Activated CD8-positive, alpha-beta T cell treated with anti-CD3 and anti-CD28 coated beads, Interleukin-2, amount 10 ng/mL, durations not matched to agents 7 days and 5 days (primary cell): ENCODE data around the gene TACR2. TPM values are rescaled to one million over a fixed set of nuclear protein-coding genes. Genes with fewer than 3 reads are reported as not detected.

Source experiments
- ATAC-seq: fragments of 150-1000 bp; cut with Tn5 transposase; one replicate; pipeline ENCODE4 v1.10.0; 2021; ENCODE audit warnings: moderate library complexity
- CTCF ChIA-PET: fragments of 350-600 bp; sonication (Branson Sonifier 250); formaldehyde crosslinking; loops from one replicate; lab custom pipeline; 2021; ENCODE audit warnings: antibody characterized with exemption; lab: Charles Lee
- POLR2A ChIA-PET: fragments of 350-600 bp; sonication (Branson Sonifier 250); formaldehyde crosslinking; loops from one replicate; lab custom pipeline; 2021; ENCODE audit warnings: antibody characterized with exemption; lab: Charles Lee
- DNase-seq: peaks from one replicate; pipeline ENCODE4 v3.0.0-alpha.2; 2020
- H3K27ac Mint-ChIP-seq: one replicate; pipeline ENCODE4 v1.8.0; 2021; ENCODE audit warnings: mild to moderate bottlenecking, mixed read lengths
- H3K27me3 Mint-ChIP-seq: one replicate; pipeline ENCODE4 v1.8.0; 2021; ENCODE audit warnings: low read depth, mixed read lengths
- H3K36me3 Mint-ChIP-seq: one replicate; pipeline ENCODE4 v1.8.0; 2021; ENCODE audit warnings: low read depth, mixed read lengths
- H3K4me1 Mint-ChIP-seq: one replicate; pipeline ENCODE4 v1.8.0; 2021; ENCODE audit warnings: low read depth, mixed read lengths
- H3K4me3 Mint-ChIP-seq: one replicate; pipeline ENCODE4 v1.8.0; 2021; ENCODE audit warnings: mild to moderate bottlenecking, mixed read lengths
- H3K9me3 Mint-ChIP-seq: one replicate; pipeline ENCODE4 v1.8.0; 2022; ENCODE audit warnings: mixed read lengths; ENCODE audit not compliant: insufficient read depth
- total RNA-seq, 2 experiments: library from RNA; stranded (reverse); gene quantifications; one replicate each; pipeline ENCODE4 v1.2.3, GENCODE V29; 2021

The TACR2 gene
- total RNA-seq, 2 experiments from 2014 or later: not detected

DNA sequence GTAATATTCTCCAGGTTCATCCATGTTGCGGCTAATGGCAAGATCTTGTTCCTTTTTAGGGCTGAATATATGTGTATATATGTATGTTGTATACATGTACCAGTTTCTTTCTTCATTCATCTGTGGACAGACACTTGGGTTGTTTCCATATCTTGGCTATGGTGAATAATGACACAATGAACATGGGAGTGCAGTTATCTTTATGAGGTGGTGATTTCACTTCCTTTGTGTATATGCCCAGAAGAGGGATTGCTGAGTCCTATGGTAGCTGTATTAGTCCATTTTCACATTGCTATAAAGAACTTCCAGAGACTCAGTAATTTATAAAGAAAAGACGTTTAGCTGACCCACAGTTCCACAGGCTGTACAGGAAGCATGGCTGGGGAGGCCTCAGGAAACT lies 17.5 kb upstream of the TACR2 start:
- ChIA-PET CTCF (interaction anchor here (1.2 to 1.6 kb wide), 2 partner anchors 26 to 73 kb away, joined by 3 read pairs; no protein-coding TSS in a partner anchor), POLR2A (interaction anchor here (0.9 kb wide), 1 partner anchor 71 kb away, joined by 3 read pairs; no protein-coding TSS in a partner anchor)
- no peaks in the 10 kb centered on the region for H3K9me3 Mint-ChIP-seq
- ATAC-seq: no peak
- no peaks in the 10 kb centered on the region for H3K4me1 Mint-ChIP-seq
- H3K27me3 Mint-ChIP-seq: peaks cover 25% of the 10 kb centered on the region
- H3K27ac Mint-ChIP-seq: no peak overlapping the region
- DNase-seq: no peak
- H3K4me3 Mint-ChIP-seq: no peak overlapping the region
- no peaks in the 10 kb centered on the region for H3K36me3 Mint-ChIP-seq

DNA sequence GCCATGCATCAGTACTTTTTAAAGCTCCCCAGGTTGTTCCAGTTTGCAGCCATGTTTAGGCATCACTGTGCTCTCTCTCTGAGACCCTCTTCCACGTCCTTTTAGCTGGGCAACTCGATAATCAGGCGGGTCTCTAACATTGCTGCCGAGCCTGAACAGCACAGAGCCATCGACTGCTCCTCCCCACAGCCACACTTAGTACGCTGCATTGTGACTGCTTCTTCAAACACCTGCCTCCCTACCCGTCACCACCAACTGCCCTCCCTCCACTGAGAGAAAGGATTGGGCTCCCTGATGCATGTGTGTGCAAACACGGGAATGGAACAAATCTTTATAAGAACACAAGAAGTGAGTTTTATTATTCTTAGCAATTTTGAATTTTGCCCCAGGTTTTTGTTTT lies 11.4 kb upstream of the TACR2 start:
- H3K27ac Mint-ChIP-seq: no peak overlapping the region
- ChIA-PET POLR2A (no interaction called here), CTCF (interaction anchor here (1.0 to 2.1 kb wide), 5 partner anchors 11 to 87 kb away, joined by 3 to 7 read pairs (median 4); partner anchors contain the start of gene TACR2)
- H3K36me3 Mint-ChIP-seq: no peaks in the 10 kb centered on the region
- H3K27me3 Mint-ChIP-seq: peaks cover 10% of the 10 kb centered on the region
- peaks cover 49% of the 10 kb centered on the region for H3K4me1 Mint-ChIP-seq
- ATAC-seq: no peak
- no peak overlapping the region for H3K4me3 Mint-ChIP-seq
- no peak for DNase-seq
- no peaks in the 10 kb centered on the region for H3K9me3 Mint-ChIP-seq

DNA sequence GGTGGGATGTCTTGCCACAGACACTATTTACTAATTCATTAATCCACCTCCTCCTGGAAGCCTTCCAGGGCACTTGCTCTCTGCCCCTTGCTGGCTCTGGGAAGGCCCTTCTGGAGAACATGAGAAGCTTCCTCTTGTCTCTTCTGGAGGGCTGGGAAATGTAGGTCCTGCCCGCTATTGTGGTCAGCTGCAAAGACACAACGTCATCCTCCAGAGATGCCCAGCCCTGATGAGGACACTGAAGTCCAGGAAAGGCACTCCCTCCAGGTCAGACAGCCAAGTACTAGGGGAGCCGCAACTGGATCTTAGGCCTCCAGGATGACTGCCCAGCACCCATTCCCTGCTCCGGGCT lies 9.6 kb upstream of the TACR2 start:
- Mint-ChIP-seq H3K9me3 (no peaks in the 10 kb centered on the region), H3K4me3 (no peak overlapping the region), H3K4me1 (peaks cover 56% of the 10 kb centered on the region), H3K27me3 (peaks cover 5% of the 10 kb centered on the region), H3K27ac (no peak overlapping the region), H3K36me3 (no peaks in the 10 kb centered on the region)
- DNase-seq: no peak
- ChIA-PET POLR2A (interaction anchor here (1.2 kb wide), 1 partner anchor 526 kb away, joined by 3 read pairs; no protein-coding TSS in a partner anchor), CTCF (interaction anchor here (1.2 to 5.2 kb wide), 2 partner anchors 44 to 81 kb away, joined by 4 to 29 read pairs; no protein-coding TSS in a partner anchor)
- ATAC-seq: no peak

DNA sequence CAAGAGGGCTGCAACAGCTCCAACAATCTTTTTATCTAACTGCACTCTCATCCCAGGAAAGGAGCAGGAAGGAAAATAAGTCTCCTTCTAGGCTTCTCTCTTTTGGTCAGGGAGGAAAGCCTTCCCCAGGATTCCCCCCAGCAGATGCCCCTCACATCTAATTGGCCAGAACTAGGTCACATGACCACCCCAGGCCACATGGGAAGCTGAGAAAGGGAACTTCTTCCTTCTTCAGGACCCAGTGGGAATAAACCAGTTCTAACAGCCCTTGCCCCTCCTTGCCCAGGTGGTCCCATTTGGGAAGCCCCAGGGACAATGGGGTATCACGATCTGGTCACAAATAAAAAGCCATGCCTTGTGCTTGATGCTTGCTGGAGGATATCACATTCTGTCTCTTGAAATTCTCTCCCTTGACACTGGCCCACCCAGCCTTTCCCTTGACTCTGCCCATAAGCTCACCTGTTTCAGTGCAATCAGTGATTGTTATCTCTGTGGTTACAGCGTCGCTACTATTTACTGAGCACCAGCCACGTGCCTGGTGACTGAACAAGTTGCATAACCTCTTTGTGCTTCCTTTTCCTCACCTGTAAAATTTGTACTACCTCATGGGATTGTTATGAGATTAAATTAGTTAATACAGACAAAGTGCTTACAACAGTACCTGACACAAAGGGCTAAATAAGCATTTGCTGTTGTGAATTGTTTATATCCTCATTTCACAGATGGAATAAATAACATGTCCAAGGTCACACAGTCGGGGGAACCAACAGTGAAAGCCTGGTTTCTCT lies 9.0 kb upstream of the TACR2 start:
- peaks cover 56% of the 10 kb centered on the region for H3K4me1 Mint-ChIP-seq
- ATAC-seq (peak; percentile 69), DNase-seq (peak; percentile 52)
- ChIA-PET POLR2A (interaction anchor here (1.2 kb wide), 1 partner anchor 525 kb away, joined by 3 read pairs; no protein-coding TSS in a partner anchor), CTCF (interaction anchor here (0.7 to 5.2 kb wide), 7 partner anchors 8 to 89 kb away, joined by 3 to 29 read pairs (median 4); partner anchors contain the start of gene TACR2)
- H3K9me3 Mint-ChIP-seq: no peaks in the 10 kb centered on the region
- H3K27me3 Mint-ChIP-seq: peaks cover 5% of the 10 kb centered on the region
- H3K27ac Mint-ChIP-seq: peak overlapping the region; percentile 79
- no peaks in the 10 kb centered on the region for H3K36me3 Mint-ChIP-seq
- H3K4me3 Mint-ChIP-seq: no peak overlapping the region

DNA sequence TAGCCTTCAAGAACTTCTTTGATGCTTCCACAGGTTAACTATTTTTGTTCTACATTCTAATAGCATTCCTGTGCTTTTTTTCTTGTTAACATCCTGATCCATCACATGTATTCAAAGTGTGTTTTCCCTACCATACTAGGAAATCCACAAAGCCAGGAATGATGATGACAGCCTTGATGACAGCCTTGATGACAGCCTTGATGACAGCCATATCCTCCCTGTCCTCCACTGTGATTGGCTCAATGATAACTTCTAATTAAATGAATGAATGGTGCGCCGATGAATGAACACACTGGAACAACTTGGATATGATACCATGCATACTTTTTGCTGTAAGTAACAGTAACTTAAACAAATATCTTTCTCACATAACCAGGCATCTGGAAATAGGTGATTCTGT lies 8.3 kb upstream of the TACR2 start:
- POLR2A ChIA-PET: interaction anchor here (1.2 kb wide), 1 partner anchor 525 kb away, joined by 3 read pairs; no protein-coding TSS in a partner anchor
- Mint-ChIP-seq H3K4me3 (no peak overlapping the region), H3K36me3 (no peaks in the 10 kb centered on the region), H3K9me3 (no peaks in the 10 kb centered on the region), H3K27ac (no peak overlapping the region), H3K4me1 (peaks cover 56% of the 10 kb centered on the region), H3K27me3 (peaks cover 5% of the 10 kb centered on the region)
- DNase-seq (no peak), ATAC-seq (no peak)
- CTCF ChIA-PET: interaction anchor here (0.7 to 5.2 kb wide), 8 partner anchors 8 to 90 kb away, joined by 3 to 29 read pairs (median 6); partner anchors contain the start of gene TACR2

DNA sequence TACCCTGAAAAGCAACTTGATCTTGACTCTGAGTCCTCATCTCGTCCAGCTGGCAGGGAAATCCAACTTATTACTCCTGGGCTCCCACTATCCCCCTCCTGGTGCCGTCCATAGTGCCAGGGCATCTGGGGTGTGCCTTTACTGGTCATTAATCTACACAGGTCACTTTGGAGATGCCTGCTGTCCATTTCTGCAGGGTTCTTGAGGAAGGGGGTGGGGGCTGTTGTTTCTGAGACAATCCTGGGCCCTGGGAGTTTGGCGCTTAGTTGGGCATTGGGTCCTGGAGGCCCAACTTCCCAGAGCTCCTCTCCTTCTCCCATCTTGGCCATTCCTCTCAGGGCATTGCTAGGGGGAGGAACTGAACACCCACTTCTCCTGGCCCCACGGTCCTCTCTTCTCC lies 6.0 kb upstream of the TACR2 start:
- H3K4me1 Mint-ChIP-seq: peaks cover 46% of the 10 kb centered on the region
- H3K36me3 Mint-ChIP-seq: no peaks in the 10 kb centered on the region
- DNase-seq: no peak
- peaks cover 2% of the 10 kb centered on the region for H3K27me3 Mint-ChIP-seq
- ATAC-seq: no peak
- ChIA-PET POLR2A (no interaction called here), CTCF (interaction anchor here (1.0 to 5.2 kb wide), 3 partner anchors 30 to 93 kb away, joined by 5 to 29 read pairs (median 5); no protein-coding TSS in a partner anchor)
- no peaks in the 10 kb centered on the region for H3K9me3 Mint-ChIP-seq
- H3K4me3 Mint-ChIP-seq: no peak overlapping the region
- H3K27ac Mint-ChIP-seq: no peak overlapping the region

DNA sequence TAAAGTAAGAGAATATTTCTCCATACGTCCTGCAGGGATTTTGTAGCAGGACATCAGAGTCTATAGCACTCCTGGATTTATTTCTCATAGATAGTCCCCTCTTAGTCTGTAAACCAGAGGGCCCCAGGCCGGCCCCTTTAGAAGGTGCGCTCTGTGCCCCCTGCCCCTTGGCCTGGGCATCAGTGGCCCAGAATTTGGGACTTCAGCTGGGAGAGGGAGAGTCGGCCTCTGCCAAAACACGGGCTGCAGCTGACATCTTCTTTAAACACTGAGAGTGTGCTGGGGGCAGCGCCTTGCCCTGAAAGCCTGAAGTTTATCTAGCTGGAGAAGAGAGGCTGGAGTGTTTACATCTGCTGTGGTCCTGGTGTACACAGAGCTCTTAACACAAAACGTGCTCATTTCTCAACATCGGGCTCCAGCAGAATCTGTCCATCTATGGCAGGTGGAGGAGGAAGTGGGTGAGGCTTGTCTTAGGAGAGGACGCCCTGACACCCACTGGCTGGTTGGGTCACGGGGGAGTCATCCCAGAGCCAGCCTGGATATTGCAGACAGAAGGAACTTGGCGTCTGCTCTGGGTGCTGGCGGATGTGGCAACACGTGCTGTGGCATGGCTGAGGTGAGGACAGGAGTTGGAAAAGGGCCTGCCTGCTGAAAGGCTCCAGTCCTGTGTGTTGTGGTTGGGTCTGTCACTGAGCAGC lies 5.0 kb upstream of the TACR2 start:
- DNase-seq (no peak), ATAC-seq (no peak)
- Mint-ChIP-seq H3K27ac (no peak overlapping the region), H3K36me3 (no peaks in the 10 kb centered on the region), H3K9me3 (no peaks in the 10 kb centered on the region), H3K4me1 (peaks cover 37% of the 10 kb centered on the region), H3K4me3 (no peak overlapping the region), H3K27me3 (no peaks in the 10 kb centered on the region)
- CTCF ChIA-PET: interaction anchor here (0.8 to 1.0 kb wide), 2 partner anchors 94 to 225 kb away, joined by 3 to 5 read pairs; no protein-coding TSS in a partner anchor
- POLR2A ChIA-PET: no interaction called here

DNA sequence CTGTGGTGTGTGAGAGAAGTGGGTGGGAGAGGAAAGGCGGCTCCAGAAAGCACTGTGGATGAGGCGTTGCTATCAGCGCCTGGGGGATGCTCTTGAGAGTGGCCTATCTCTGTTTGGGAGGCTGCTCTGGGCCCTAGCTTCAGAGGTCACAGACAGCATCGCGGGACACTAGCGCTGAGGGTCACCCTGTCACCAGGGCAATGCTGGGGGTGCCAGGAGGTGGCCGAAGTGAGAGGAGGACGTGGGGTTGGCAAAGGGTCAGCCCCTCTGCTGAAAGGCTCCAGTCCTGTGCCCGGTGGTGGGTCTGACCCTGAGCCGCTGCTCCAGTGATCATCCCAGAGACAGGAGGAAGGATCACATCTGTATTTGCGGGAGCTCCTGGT lies 3.0 kb upstream of the TACR2 start:
- no peaks in the 10 kb centered on the region for H3K36me3 Mint-ChIP-seq
- DNase-seq: no peak
- no peak for ATAC-seq
- peaks cover 17% of the 10 kb centered on the region for H3K4me1 Mint-ChIP-seq
- H3K9me3 Mint-ChIP-seq: no peaks in the 10 kb centered on the region
- CTCF ChIA-PET: interaction anchor here (0.9 kb wide), 1 partner anchor 88 kb away, joined by 3 read pairs; no protein-coding TSS in a partner anchor
- POLR2A ChIA-PET: no interaction called here
- H3K27ac Mint-ChIP-seq: no peak overlapping the region
- no peaks in the 10 kb centered on the region for H3K27me3 Mint-ChIP-seq
- no peak overlapping the region for H3K4me3 Mint-ChIP-seq

DNA sequence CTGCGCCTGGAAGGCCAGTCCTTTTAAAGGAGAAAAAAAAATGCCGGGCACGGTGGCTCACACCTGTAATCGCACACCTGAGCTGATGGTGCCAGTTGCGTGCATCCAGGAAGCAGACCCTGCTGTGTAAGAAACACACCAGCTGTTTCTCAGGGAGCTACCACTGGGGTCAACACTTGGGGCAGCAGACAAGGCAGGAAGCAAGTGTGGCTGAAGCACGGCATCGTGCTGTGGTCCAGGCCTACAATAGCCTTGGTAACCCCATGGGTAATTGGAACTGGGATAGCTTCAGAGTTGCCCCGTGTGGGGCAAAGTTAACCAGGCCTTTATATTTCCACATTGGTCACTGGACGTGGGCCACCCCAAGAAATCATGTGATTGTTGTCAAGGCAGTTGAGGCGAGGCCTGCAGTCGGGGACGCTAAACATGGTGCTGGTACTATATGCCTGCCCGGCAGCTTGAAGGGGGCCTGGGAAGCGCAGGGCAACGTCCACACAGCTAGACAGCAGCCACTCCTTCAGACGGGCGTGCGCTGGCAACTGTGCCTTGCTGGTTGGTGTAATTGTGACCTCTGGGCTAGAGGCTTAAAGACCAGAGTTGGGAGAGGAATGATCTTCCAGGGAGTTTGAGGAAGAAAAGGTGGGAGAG lies 2.5 kb upstream of the TACR2 start:
- no peak overlapping the region for H3K27ac Mint-ChIP-seq
- DNase-seq: no peak
- CTCF ChIA-PET: interaction anchor here (0.9 to 2.8 kb wide), 2 partner anchors 11 to 88 kb away, joined by 3 to 11 read pairs; no protein-coding TSS in a partner anchor
- no peak for ATAC-seq
- no peak overlapping the region for H3K4me3 Mint-ChIP-seq
- no peaks in the 10 kb centered on the region for H3K36me3 Mint-ChIP-seq
- H3K4me1 Mint-ChIP-seq: peaks cover 15% of the 10 kb centered on the region
- no peaks in the 10 kb centered on the region for H3K27me3 Mint-ChIP-seq
- POLR2A ChIA-PET: no interaction called here
- no peaks in the 10 kb centered on the region for H3K9me3 Mint-ChIP-seq

DNA sequence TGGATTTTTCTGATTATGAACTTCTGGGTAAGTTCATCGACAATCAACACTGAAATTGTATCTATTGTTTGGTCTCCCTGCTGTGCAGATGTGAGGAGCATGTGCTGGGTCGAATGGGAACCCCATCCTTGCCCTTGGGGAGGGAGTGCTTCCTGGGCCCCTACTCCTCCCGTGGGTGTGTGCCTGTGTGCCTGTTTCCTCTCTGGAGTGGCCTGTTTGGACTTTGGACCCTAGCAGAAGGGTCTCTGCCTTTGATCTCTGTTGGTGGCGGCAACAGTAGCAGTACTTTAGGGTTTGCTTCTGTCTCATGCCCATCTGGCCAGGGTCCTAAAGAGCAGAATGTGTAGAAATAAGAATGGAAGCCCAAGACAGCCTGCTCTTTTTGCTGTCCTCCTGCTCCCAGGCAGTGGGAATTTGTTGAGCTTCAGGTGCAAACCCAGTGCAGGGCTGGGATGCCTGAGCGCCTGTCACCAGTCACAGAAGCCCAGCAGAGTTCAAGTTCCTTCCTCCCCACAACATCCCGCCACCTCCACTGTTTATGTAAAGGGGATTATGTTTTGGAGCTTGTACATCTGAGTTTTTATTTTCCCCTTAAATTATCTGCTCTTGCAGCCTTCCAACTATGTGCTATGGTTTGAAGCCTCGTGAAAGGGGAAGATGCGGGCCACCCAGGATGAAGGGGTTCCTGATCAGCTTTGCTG lies 1.5 kb upstream of the TACR2 start:
- ChIA-PET POLR2A (no interaction called here), CTCF (interaction anchor here (1.1 to 2.8 kb wide), 3 partner anchors 7 to 45 kb away, joined by 3 to 11 read pairs (median 3); no protein-coding TSS in a partner anchor)
- ATAC-seq (no peak), DNase-seq (no peak)
- no peak overlapping the region for H3K27ac Mint-ChIP-seq
- no peaks in the 10 kb centered on the region for H3K36me3 Mint-ChIP-seq
- no peaks in the 10 kb centered on the region for H3K27me3 Mint-ChIP-seq
- no peak overlapping the region for H3K4me3 Mint-ChIP-seq
- H3K9me3 Mint-ChIP-seq: no peaks in the 10 kb centered on the region
- peaks cover 7% of the 10 kb centered on the region for H3K4me1 Mint-ChIP-seq

DNA sequence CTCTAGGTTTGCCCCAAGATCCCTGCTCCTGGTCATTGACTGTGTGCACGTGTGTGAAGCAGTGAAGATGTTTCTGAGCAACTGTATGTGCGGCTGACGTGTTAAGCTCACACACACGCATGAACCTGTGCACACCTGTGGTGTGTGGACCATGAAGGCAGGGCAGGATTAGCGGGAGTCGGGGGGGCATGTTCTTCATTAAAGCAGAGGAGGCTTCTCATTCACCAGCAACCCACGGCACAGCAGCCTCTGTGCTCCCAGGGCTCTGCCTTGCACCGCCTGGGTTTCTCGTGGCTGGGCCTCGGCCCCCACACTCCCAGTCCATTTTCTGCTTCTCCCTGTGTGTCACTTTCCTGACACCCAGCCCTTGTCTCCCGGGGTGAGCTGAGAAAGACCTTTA lies 824 bp upstream of the TACR2 start:
- no peak for DNase-seq
- H3K36me3 Mint-ChIP-seq: no peaks in the 10 kb centered on the region
- H3K4me3 Mint-ChIP-seq: no peak overlapping the region
- no peaks in the 10 kb centered on the region for H3K9me3 Mint-ChIP-seq
- H3K4me1 Mint-ChIP-seq: peaks cover 11% of the 10 kb centered on the region
- ChIA-PET CTCF (interaction anchor here (1.1 to 2.8 kb wide), 4 partner anchors 8 to 45 kb away, joined by 3 to 11 read pairs (median 5); no protein-coding TSS in a partner anchor), POLR2A (no interaction called here)
- H3K27ac Mint-ChIP-seq: no peak overlapping the region
- H3K27me3 Mint-ChIP-seq: no peaks in the 10 kb centered on the region
- no peak for ATAC-seq
